Omental fat pad (tissue), 4 donors: ENCODE measurements around the gene PARG. TPM values are rescaled to one million over a fixed set of nuclear protein-coding genes. Genes with fewer than 3 reads are reported as not detected.

Experiments
- ATAC-seq: fragments of 150-250 bp; one replicate; pipeline ENCODE4 v1.9.1; 2016; ENCODE audit warnings: mild to moderate bottlenecking, moderate library complexity; ENCODE audit not compliant: low FRiP score
- DNase-seq: peaks from one replicate; pipeline ENCODE4 v3.0.0-alpha.2; 2019; ENCODE audit warnings: low spot score
- CTCF ChIP-seq, 3 donors: fragments of 450-650 bp; IDR thresholded peaks; one replicate each; pipeline ENCODE4 v1.5.1; 2016 to 2017; ENCODE audit warnings: antibody characterized with exemption in 3 of 3, mild to moderate bottlenecking in 3 of 3, moderate library complexity in 2 of 3
- total RNA-seq, 4 donors: library from RNA; depleted of rRNA; stranded (reverse); fragments of >200 nt; gene quantifications; one replicate each; pipeline ENCODE4 v1.1.0, GENCODE V29; 2016

The PARG gene
- total RNA-seq, 4 donors from 2014 or later = 19.0 to 32.8 (median 21.2) TPM

- DNase-seq (no peak), ATAC-seq (no peak)
- TF ChIP-seq CTCF (IDR thresholded peaks at IDR 0.05) = no peak
Measured at GRCh38 chr10:49830846-49831245, 111.0 kb downstream of the PARG start.

GRCh38 chr10:49830016-49830415, 111.8 kb downstream of the PARG start:
- ATAC-seq (no peak), DNase-seq (no peak)
- TF ChIP-seq CTCF (IDR thresholded peaks at IDR 0.05) = no peak

GRCh38 chr10:49827297-49827696, 114.5 kb downstream of the PARG start:
- DNase-seq = no peak
- no peak for TF ChIP-seq CTCF (IDR thresholded peaks at IDR 0.05)
- ATAC-seq = no peak

- TF ChIP-seq CTCF (IDR thresholded peaks at IDR 0.05) = no peak
- ATAC-seq = no peak
- no peak for DNase-seq
Measured at GRCh38 chr10:49819234-49819958, 122.4 kb downstream of the PARG start.

- ATAC-seq (no peak), DNase-seq (no peak)
- TF ChIP-seq CTCF (IDR thresholded peaks at IDR 0.05) = no peak
Measured at GRCh38 chr10:49817845-49818244, 124.0 kb downstream of the PARG start.

- TF ChIP-seq CTCF (IDR thresholded peaks at IDR 0.05) = no peak
- no peak for DNase-seq
- no peak for ATAC-seq
Measured at GRCh38 chr10:49803988-49804387, 137.8 kb downstream of the PARG start.

GRCh38 chr10:49798275-49798674, 143.6 kb downstream of the PARG start:
- TF ChIP-seq CTCF (IDR thresholded peaks at IDR 0.05) = no peak
- ATAC-seq (no peak), DNase-seq (no peak)
